Epithelial cell of proximal tubule (primary cell): Measurements from ENCODE around the gene LYRM7. TPM values are rescaled to one million over a fixed set of nuclear protein-coding genes. Genes with fewer than 3 reads are reported as not detected.

Experiments used
- DNase-seq: peaks from one replicate; pipeline ENCODE4 v3.0.0-alpha.2; 2011; ENCODE audit warnings: low read depth
- H3K4me3 ChIP-seq: 2 replicates; pipeline ENCODE4 v1.5.1; 2011; ENCODE audit warnings: low read depth, mild to moderate bottlenecking, low read length
- total RNA-seq: library from RNA; depleted of rRNA; stranded (reverse); fragments of >200 nt; gene quantifications from 2 replicates; pipeline ENCODE4 v1.2.3, GENCODE V29; 2015
- TF ChIP-seq, protein P1 (sequence below): conservative IDR thresholded peaks from 2 replicates; pipeline ENCODE4 v1.5.1; 2012; ENCODE audit warnings: low read depth, mild to moderate bottlenecking, low read length

The LYRM7 gene
- total RNA-seq, 1 donor from 2014 or later = 1.5 TPM

- TF ChIP-seq, protein P1, sequence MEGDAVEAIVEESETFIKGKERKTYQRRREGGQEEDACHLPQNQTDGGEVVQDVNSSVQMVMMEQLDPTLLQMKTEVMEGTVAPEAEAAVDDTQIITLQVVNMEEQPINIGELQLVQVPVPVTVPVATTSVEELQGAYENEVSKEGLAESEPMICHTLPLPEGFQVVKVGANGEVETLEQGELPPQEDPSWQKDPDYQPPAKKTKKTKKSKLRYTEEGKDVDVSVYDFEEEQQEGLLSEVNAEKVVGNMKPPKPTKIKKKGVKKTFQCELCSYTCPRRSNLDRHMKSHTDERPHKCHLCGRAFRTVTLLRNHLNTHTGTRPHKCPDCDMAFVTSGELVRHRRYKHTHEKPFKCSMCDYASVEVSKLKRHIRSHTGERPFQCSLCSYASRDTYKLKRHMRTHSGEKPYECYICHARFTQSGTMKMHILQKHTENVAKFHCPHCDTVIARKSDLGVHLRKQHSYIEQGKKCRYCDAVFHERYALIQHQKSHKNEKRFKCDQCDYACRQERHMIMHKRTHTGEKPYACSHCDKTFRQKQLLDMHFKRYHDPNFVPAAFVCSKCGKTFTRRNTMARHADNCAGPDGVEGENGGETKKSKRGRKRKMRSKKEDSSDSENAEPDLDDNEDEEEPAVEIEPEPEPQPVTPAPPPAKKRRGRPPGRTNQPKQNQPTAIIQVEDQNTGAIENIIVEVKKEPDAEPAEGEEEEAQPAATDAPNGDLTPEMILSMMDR = no peak
- H3K4me3 ChIP-seq = no peak overlapping the region
- no peak for DNase-seq
Observed at GRCh38 chr5:131225282-131225974, 54.7 kb downstream of the LYRM7 start.

DNA sequence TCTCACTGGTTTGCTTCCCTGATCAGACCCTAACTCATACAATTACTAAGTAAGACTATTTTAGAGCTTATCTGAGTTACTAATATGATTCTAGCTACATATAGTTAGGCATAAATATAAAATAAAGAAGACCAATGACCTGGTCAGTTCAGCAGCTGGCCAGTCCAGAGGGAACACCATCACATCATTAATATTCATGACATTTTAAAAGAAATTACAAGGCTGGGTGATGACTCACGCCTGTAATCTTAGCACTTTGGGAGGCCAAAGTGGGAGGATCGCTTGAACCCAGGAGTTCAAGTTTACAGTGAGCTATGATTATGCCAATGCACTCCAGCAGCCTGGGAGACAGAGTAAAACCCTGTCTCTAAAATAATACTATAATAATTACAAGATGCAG lies 56.2 kb downstream of the LYRM7 start:
- TF ChIP-seq, protein P1 = no peak

DNA sequence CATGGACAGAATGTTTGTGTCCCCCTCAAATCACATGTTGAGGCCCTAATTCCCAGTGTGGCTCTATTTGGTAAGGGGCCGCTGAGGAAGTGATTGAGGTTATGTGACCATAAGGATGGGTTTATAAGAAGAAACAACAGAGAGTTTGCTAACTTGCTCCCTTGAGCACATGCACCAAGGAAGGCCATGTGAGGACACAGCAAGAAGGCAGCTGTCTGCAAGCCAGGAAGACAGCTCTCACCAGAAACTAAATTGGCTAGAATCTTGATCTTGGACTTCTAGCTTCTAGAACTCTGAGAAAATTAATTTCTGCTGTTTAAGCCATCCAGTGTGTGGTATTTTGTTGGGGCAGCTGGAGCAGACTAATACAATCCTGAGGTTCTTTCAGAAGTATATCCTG lies 57.9 kb downstream of the LYRM7 start:
- no peak overlapping the region for H3K4me3 ChIP-seq
- no peak for DNase-seq
- TF ChIP-seq, protein P1 = no peak

More for the DNA sequence above, 56.2 kb downstream of the LYRM7 start:
- no peak overlapping the region for H3K4me3 ChIP-seq
- no peak for DNase-seq

GRCh38 chr5:131229623-131230022 lies 58.9 kb downstream of the LYRM7 start:
- DNase-seq = no peak
- TF ChIP-seq, protein P1 = no peak
- H3K4me3 ChIP-seq = no peak overlapping the region

GRCh38 chr5:131230406-131230805 lies 59.7 kb downstream of the LYRM7 start:
- no peak for DNase-seq
- H3K4me3 ChIP-seq = no peak overlapping the region
- TF ChIP-seq, protein P1 = no peak

GRCh38 chr5:131239686-131240085 lies 68.9 kb downstream of the LYRM7 start:
- TF ChIP-seq, protein P1 = no peak
- no peak for DNase-seq
- no peak overlapping the region for H3K4me3 ChIP-seq

- no peak overlapping the region for H3K4me3 ChIP-seq
- DNase-seq = peak; percentile 79
- TF ChIP-seq, protein P1 = no peak
Observed at GRCh38 chr5:131242728-131243255, 72.0 kb downstream of the LYRM7 start.
